ENCODE data around the gene BICDL2.

The BICDL2 gene

GRCh38 chr16:3062553-3062952 lies 25.8 kb upstream of the BICDL2 start:
- DNase-seq (ENCODE audit: low read depth), result no peak
- H3K4me3 ChIP-seq (ENCODE audit: low read length), result no peak overlapping the region
- TF ChIP-seq CTCF (conservative IDR thresholded peaks at IDR 0.05; ENCODE audit: low read depth, low read length), result no peak

GRCh38 chr16:3060339-3061127 lies 23.8 kb upstream of the BICDL2 start:
- no peak for DNase-seq (ENCODE audit: low read depth)
- H3K4me3 ChIP-seq (ENCODE audit: low read length), result no peak overlapping the region
- no peak for TF ChIP-seq CTCF (conservative IDR thresholded peaks at IDR 0.05; ENCODE audit: low read depth, low read length)

- no peak for DNase-seq (ENCODE audit: low read depth)
- H3K4me3 ChIP-seq (ENCODE audit: low read length), result peak overlapping the region; percentile 47
- no peak for TF ChIP-seq CTCF (conservative IDR thresholded peaks at IDR 0.05; ENCODE audit: low read depth, low read length)
Observed at GRCh38 chr16:3059723-3060242, 23.0 kb upstream of the BICDL2 start.

- peak overlapping the region; percentile 69 for H3K4me3 ChIP-seq (ENCODE audit: low read length)
- DNase-seq (ENCODE audit: low read depth), result peak; percentile 24
- peak; percentile 54 for TF ChIP-seq CTCF (conservative IDR thresholded peaks at IDR 0.05; ENCODE audit: low read depth, low read length)
Observed at GRCh38 chr16:3059041-3059722, 22.4 kb upstream of the BICDL2 start.

GRCh38 chr16:3058139-3059030 lies 21.6 kb upstream of the BICDL2 start:
- no peak for DNase-seq (ENCODE audit: low read depth)
- peak overlapping the region; percentile 69 for H3K4me3 ChIP-seq (ENCODE audit: low read length)
- TF ChIP-seq CTCF (conservative IDR thresholded peaks at IDR 0.05; ENCODE audit: low read depth, low read length), result peak; percentile 13

GRCh38 chr16:3057181-3058138 lies 20.7 kb upstream of the BICDL2 start:
- no peak overlapping the region for H3K4me3 ChIP-seq (ENCODE audit: low read length)
- TF ChIP-seq CTCF (conservative IDR thresholded peaks at IDR 0.05; ENCODE audit: low read depth, low read length), result no peak
- no peak for DNase-seq (ENCODE audit: low read depth)

Measured in retinal pigment epithelial cell (primary cell).